HEK293 (cell line): Measurements from ENCODE around the gene ELAVL2.

Experiments used
- GLI2 ChIP-seq: fragments of 450-650 bp; formaldehyde crosslinking; IDR thresholded peaks from 2 replicates; pipeline ENCODE4; 2017; ENCODE audit warnings: missing biosample characterization, missing genetic modification characterization, low read depth, borderline replicate concordance
- MYNN ChIP-seq: fragments of 450-650 bp; formaldehyde crosslinking; IDR thresholded peaks from 2 replicates; pipeline ENCODE4 v1.5.1; 2016; ENCODE audit warnings: missing biosample characterization, missing genetic modification characterization, borderline replicate concordance
- SALL2 ChIP-seq: fragments of 450-650 bp; formaldehyde crosslinking; IDR thresholded peaks from 2 replicates; pipeline ENCODE4 v1.5.0; 2017; ENCODE audit warnings: missing biosample characterization, mild to moderate bottlenecking, missing genetic modification characterization, borderline replicate concordance
- WT1 ChIP-seq: fragments of 450-650 bp; formaldehyde crosslinking; IDR thresholded peaks from 2 replicates; pipeline ENCODE4 v1.5.1; 2016; ENCODE audit warnings: missing biosample characterization, missing genetic modification characterization
- ZBTB21 ChIP-seq: fragments of 450-650 bp; formaldehyde crosslinking; IDR thresholded peaks from 2 replicates; pipeline ENCODE4 v1.5.1; 2017; ENCODE audit warnings: missing biosample characterization, missing genetic modification characterization
- ZBTB44 ChIP-seq: fragments of 450-650 bp; IDR thresholded peaks from 2 replicates; pipeline ENCODE4 v1.5.1; 2018; ENCODE audit warnings: missing biosample characterization, mild to moderate bottlenecking, missing genetic modification characterization
- ZNF121 ChIP-seq: fragments of 450-650 bp; formaldehyde crosslinking; IDR thresholded peaks from 2 replicates; pipeline ENCODE4 v1.5.1; 2016; ENCODE audit warnings: missing biosample characterization, missing genetic modification characterization
- ZNF175 ChIP-seq: fragments of 450-650 bp; formaldehyde crosslinking; IDR thresholded peaks from 2 replicates; pipeline ENCODE4 v1.5.1; 2016; ENCODE audit warnings: missing biosample characterization, missing genetic modification characterization
- ZNF274 ChIP-seq, 2 experiments: fragments of 200-500 bp in 1 of 2; fragments of 450-650 bp in 1 of 2; sonication (Bioruptor generic) in 1 of 2; formaldehyde crosslinking in 1 of 2; IDR thresholded peaks; 2 replicates each; pipeline versions ENCODE4 v1.5.1 to v1.6.1; 2014 to 2016; ENCODE audit warnings: borderline replicate concordance in 1 of 2, inconsistent platforms in 1 of 2, low read length in 1 of 2, missing biosample characterization in 1 of 2, missing genetic modification characterization in 1 of 2
- ZNF37A ChIP-seq: fragments of 450-650 bp; IDR thresholded peaks from 2 replicates; pipeline ENCODE4 v1.5.1; 2018; ENCODE audit warnings: missing biosample characterization, missing genetic modification characterization
- TF ChIP-seq, protein P1 (sequence below): fragments of 450-650 bp; formaldehyde crosslinking; IDR thresholded peaks from 2 replicates; pipeline ENCODE4 v1.5.1; 2016; ENCODE audit warnings: missing biosample characterization, missing genetic modification characterization
- TF ChIP-seq, protein P2 (sequence below): fragments of 450-650 bp; formaldehyde crosslinking; IDR thresholded peaks from 2 replicates; pipeline ENCODE4 v1.5.1; 2016; ENCODE audit warnings: missing biosample characterization, missing genetic modification characterization
- TF ChIP-seq, protein P3 (sequence below): fragments of 450-650 bp; formaldehyde crosslinking; IDR thresholded peaks from 2 replicates; pipeline ENCODE4 v1.5.1; 2016; ENCODE audit warnings: missing biosample characterization, missing genetic modification characterization, low read depth

GRCh38 chr9:23855873-23856604, 30.0 kb upstream of the ELAVL2 start:
- TF ChIP-seq, protein P1, sequence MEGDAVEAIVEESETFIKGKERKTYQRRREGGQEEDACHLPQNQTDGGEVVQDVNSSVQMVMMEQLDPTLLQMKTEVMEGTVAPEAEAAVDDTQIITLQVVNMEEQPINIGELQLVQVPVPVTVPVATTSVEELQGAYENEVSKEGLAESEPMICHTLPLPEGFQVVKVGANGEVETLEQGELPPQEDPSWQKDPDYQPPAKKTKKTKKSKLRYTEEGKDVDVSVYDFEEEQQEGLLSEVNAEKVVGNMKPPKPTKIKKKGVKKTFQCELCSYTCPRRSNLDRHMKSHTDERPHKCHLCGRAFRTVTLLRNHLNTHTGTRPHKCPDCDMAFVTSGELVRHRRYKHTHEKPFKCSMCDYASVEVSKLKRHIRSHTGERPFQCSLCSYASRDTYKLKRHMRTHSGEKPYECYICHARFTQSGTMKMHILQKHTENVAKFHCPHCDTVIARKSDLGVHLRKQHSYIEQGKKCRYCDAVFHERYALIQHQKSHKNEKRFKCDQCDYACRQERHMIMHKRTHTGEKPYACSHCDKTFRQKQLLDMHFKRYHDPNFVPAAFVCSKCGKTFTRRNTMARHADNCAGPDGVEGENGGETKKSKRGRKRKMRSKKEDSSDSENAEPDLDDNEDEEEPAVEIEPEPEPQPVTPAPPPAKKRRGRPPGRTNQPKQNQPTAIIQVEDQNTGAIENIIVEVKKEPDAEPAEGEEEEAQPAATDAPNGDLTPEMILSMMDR (tag by site-specific recombination) = no peak
- TF ChIP-seq, protein P2, sequence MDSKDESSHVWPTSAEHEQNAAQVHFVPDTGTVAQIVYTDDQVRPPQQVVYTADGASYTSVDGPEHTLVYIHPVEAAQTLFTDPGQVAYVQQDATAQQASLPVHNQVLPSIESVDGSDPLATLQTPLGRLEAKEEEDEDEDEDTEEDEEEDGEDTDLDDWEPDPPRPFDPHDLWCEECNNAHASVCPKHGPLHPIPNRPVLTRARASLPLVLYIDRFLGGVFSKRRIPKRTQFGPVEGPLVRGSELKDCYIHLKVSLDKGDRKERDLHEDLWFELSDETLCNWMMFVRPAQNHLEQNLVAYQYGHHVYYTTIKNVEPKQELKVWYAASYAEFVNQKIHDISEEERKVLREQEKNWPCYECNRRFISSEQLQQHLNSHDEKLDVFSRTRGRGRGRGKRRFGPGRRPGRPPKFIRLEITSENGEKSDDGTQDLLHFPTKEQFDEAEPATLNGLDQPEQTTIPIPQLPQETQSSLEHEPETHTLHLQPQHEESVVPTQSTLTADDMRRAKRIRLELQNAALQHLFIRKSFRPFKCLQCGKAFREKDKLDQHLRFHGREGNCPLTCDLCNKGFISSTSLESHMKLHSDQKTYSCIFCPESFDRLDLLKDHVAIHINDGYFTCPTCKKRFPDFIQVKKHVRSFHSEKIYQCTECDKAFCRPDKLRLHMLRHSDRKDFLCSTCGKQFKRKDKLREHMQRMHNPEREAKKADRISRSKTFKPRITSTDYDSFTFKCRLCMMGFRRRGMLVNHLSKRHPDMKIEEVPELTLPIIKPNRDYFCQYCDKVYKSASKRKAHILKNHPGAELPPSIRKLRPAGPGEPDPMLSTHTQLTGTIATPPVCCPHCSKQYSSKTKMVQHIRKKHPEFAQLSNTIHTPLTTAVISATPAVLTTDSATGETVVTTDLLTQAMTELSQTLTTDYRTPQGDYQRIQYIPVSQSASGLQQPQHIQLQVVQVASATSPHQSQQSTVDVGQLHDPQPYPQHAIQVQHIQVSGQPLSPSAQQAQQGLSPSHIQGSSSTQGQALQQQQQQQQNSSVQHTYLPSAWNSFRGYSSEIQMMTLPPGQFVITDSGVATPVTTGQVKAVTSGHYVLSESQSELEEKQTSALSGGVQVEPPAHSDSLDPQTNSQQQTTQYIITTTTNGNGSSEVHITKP (tag by site-specific recombination) = no peak
- TF ChIP-seq ZBTB21 (no peak), GLI2 (tag by site-specific recombination) (no peak), ZNF274 (IDR thresholded peaks at IDR 0.05; ENCODE audit: low read length) (no peak), ZNF274 (tag by site-specific recombination; IDR thresholded peaks at IDR 0.05; ENCODE audit: borderline replicate concordance) (no peak), ZNF121 (no peak), ZNF37A (tag by site-specific recombination) (no peak), MYNN (tag by site-specific recombination) (no peak), ZNF175 (no peak), SALL2 (no peak), WT1 (tag by site-specific recombination) (no peak), ZBTB44 (tag by site-specific recombination) (no peak)
- TF ChIP-seq, protein P3, sequence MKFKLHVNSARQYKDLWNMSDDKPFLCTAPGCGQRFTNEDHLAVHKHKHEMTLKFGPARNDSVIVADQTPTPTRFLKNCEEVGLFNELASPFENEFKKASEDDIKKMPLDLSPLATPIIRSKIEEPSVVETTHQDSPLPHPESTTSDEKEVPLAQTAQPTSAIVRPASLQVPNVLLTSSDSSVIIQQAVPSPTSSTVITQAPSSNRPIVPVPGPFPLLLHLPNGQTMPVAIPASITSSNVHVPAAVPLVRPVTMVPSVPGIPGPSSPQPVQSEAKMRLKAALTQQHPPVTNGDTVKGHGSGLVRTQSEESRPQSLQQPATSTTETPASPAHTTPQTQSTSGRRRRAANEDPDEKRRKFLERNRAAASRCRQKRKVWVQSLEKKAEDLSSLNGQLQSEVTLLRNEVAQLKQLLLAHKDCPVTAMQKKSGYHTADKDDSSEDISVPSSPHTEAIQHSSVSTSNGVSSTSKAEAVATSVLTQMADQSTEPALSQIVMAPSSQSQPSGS (tag by site-specific recombination) = no peak
